Adrenal gland (tissue), 5 donors: ENCODE results near the gene CFTR.

Experiments
- CTCF ChIP-seq, 6 experiments: fragments of 450-650 bp in 4 of 6; fragments of 200-600 bp in 2 of 6; sonication (generic) in 1 of 6; IDR thresholded peaks; 1 replicate in 5 of 6; 2 replicates in 1 of 6; pipeline versions ENCODE4 v1.5.1 to v1.8.0; 2016 to 2021; ENCODE audit warnings: antibody characterized with exemption in 6 of 6, mild to moderate bottlenecking in 2 of 6, moderate library complexity in 1 of 6
- POLR2A ChIP-seq, 2 donors: fragments of 450-650 bp; IDR thresholded peaks; one replicate each; pipeline ENCODE4 v1.6.1; 2017; ENCODE audit warnings: antibody characterized with exemption in 2 of 2, mild to moderate bottlenecking in 2 of 2, moderate library complexity in 1 of 2
- donor health status: DM: no; HTN: no; CAD: no.

GRCh38 chr7:117468174-117468573 is 11.7 kb upstream of the CFTR start:
- no peak for TF ChIP-seq CTCF (IDR thresholded peaks at IDR 0.05)
- TF ChIP-seq POLR2A (IDR thresholded peaks at IDR 0.05), result no peak
